Bladder microvascular endothelial cell (primary cell): Measurements from ENCODE around the gene COX6A2. TPM values are rescaled to one million over a fixed set of nuclear protein-coding genes. Genes with fewer than 3 reads are reported as not detected.

Experiments used
- total RNA-seq: library from RNA; depleted of rRNA; stranded (reverse); fragments of >200 nt; gene quantifications from 2 replicates; pipeline ENCODE4 v1.2.3, GENCODE V29; 2014

Gene COX6A2
- not detected in 2 replicates for total RNA-seq

DNA sequence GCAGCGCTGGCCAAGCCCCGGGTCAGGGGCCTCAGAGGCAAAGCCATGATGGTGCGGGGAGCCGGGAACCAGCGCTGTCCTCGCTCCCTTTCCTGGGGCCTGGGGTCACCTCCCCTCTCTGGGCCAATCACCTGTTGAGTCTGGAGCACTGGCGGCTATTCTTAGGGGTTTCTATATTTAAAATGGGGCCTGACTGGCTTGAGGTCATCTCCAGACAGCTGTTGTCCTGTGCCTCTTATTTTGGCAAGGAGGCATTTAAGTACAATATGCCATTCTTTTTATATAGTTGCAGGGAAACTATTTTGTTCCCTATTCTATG is at the start of gene COX6A2:
Gene COX6A2, minus strand, starts transcription at position 82 of the 319 bp plus-strand sequence. Its CDS starts 35 bp downstream, at position 47.

DNA sequence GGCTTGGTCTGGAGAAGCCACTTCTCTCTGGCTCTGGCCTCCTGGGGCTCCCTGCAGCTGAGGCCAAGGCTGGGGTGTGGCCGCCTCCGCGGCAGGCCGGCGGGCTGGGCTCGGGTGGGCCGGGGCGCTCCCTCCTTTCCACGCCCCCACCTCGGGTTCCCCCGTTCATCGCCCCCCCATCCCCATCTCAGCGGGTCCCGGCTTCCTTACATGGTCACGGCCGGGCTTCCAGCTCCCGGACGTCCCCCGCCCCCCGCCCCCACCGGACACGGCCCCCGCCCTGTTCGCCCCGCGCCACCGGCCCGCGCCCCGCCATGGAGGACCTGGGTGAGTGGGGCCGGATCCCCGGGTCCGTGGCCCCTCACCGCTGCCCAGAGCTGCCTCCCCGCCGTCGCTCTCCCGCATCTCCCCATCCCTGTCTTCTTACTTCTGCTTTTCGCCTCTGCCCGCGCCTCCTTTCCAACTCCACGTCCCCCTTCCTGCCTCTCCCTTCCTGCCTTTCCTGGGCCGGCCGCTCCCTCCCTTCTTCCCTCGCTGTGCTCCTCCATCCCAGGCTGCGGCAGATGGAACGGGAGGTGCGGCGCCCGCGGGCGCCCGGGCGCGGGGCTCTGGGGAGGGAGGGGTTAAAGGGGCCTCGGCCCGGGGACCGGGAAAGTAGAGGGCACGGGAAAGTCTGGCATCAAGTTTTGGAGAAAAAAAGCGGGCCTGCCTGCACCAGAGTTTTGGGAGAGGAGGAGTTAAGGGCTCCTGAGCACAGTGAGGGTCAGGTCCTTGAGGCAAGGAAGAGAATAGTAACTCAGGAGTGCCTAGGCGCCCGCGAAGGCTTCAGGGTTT is 43.9 kb upstream of the COX6A2 start, which contains the start of gene TGFB1I1:
Gene TGFB1I1, plus strand, starts transcription at position 278 of the 834 bp plus-strand sequence. Its CDS starts 37 bp downstream, at position 315.

DNA sequence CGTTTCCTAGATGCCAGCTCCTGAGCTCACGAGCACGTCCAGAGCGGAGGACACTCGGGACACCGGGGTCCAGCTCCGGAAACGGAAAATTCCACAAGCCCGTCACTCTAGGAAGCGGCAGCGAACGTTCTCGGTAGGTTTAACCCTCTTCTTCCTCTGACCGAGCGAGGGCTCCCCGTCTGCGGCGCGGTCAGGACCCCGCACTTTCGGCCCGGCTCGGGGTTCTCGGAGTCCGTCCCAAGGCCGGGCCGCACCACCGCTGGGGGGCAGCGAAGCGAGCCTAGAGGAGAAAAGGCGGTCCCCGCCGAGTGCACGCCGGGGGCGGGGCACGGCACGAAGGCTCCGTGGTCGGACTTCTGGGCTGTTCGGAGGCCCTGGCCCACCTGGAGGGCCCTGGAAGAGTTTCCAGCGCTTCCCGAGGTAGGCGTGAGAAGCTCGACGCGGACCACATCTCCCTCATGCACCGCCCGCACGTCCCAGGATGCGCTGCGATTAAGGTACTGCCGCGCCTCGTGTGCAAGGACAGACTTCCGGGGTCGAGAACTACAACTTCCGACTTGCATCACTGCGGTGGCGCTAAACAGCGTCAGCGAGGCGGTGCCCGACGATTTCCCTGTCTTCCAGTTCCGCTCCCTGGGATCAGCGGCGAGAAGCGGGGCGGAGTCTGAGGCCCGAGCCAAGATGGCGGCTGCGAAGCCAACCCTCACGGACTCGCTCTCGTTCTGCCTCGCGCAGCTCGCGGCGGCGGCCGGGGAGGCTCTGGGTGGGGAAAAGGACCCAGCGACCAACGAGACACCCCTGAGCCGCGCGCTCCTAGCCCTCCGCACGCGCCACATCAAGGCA is 30.9 kb upstream of the COX6A2 start, which contains the start of gene ARMC5:
Gene ARMC5, plus strand, starts transcription at position 658 of the 843 bp plus-strand sequence. Its CDS starts 24 bp downstream, at position 682.

DNA sequence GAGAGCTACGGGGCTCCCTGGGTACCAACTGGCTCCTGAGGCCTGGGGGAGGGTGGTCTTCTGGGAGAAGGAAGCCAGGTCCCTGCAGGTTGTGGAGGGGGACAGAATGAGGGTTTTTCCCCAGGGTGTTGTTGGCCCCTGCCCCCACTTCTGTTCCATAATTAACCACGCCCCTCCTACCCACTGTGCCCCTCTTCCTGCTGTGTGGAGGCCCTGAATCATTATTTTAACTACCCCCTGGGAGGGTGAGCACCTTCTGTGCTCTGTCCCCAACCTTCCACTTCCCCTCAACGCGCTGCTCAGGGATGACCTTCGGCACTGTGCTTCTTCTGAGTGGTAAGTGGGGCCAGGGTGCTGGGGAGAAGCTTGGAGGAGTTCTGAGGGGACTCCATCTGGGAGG is 35.1 kb downstream of the COX6A2 start, which contains the start of gene ITGAD:
Gene ITGAD, plus strand, starts transcription at position 280 of the 400 bp plus-strand sequence. Its CDS starts 26 bp downstream, at position 306.

Other genes starting within 250 kb of the COX6A2 start
- gene FUS, start 248.2 kb downstream of the COX6A2 start, total RNA-seq, result 29.5 and 62.4 TPM in 2 replicates
- 39.4 and 93.4 TPM in 2 replicates for gene PYCARD, start 225.6 kb downstream of the COX6A2 start, total RNA-seq
- not detected in 2 replicates for gene TRIM72, start 214.2 kb downstream of the COX6A2 start, total RNA-seq
- not detected in 2 replicates for gene PYDC1, start 211.2 kb downstream of the COX6A2 start, total RNA-seq
- gene ITGAM, start 168.4 kb downstream of the COX6A2 start, total RNA-seq, result 0.25 TPM in 1 of 2 replicates, not detected in the other
- gene ITGAX, start 73.2 kb downstream of the COX6A2 start, total RNA-seq, result 0.16 and 0.31 TPM in 2 replicates
- gene ITGAD, start 35.0 kb downstream of the COX6A2 start, total RNA-seq, result not detected in 2 replicates
- gene ZNF843, start 14.4 kb upstream of the COX6A2 start, total RNA-seq, result under 0.01 and 0.06 TPM in 2 replicates
- 11.8 and 14.4 TPM in 2 replicates for gene ARMC5, start 31.1 kb upstream of the COX6A2 start, total RNA-seq
- 18.6 and 21.7 TPM in 2 replicates for gene TGFB1I1, start 43.8 kb upstream of the COX6A2 start, total RNA-seq
- gene SLC5A2, start 54.8 kb upstream of the COX6A2 start, total RNA-seq, result 0.06 TPM in 1 of 2 replicates, not detected in the other
- 17.6 and 54.4 TPM in 2 replicates for gene RUSF1, start 80.0 kb upstream of the COX6A2 start, total RNA-seq
- gene AHSP, start 99.5 kb upstream of the COX6A2 start, total RNA-seq, result not detected in 2 replicates